GM03348 (cell line): Measurements from ENCODE around the gene CEP41.

ENCODE experiments used
- DNase-seq: peaks from one replicate; pipeline ENCODE4 v3.0.0; 2012; ENCODE audit warnings: low spot score

The CEP41 gene

GRCh38 chr7:130350945-130351790, 89.6 kb downstream of the CEP41 start:
- DNase-seq = no peak

GRCh38 chr7:130349911-130350782, 90.7 kb downstream of the CEP41 start:
- no peak for DNase-seq

GRCh38 chr7:130346941-130347340, 93.9 kb downstream of the CEP41 start:
- DNase-seq = no peak

GRCh38 chr7:130346177-130346905, 94.5 kb downstream of the CEP41 start:
- no peak for DNase-seq

- no peak for DNase-seq
Measured at GRCh38 chr7:130345725-130346124, 95.1 kb downstream of the CEP41 start.

GRCh38 chr7:130345136-130345535, 95.7 kb downstream of the CEP41 start:
- DNase-seq = no peak

- no peak for DNase-seq
Measured at GRCh38 chr7:130344271-130344866, 96.4 kb downstream of the CEP41 start, which contains the start of gene CPA5. CPA5 (plus strand) TSS chr7:130344816; CDS start chr7:130346486, 1,670 bp downstream.
